SIG-M5 treated with dmso at 0.1 percent for 504 hours (cell line): ENCODE results near the gene PHKB.
"Not testable (repeated sequence)": the region's sequence is repeated elsewhere in the genome, so short reads cannot be mapped to it uniquely, and the experiment has no call there.

Source experiments
- DNase-seq: peaks from one replicate; lab custom pipeline; 2025; ENCODE audit not compliant: unreplicated experiment; lab: John Stamatoyannopoulos, UW

Gene PHKB

GRCh38 chr16:47468070-47468689, 7.0 kb downstream of the PHKB start:
- not testable (repeated sequence) for DNase-seq

- no peak for DNase-seq
Observed at GRCh38 chr16:47469227-47469626, 8.1 kb downstream of the PHKB start.

- no peak for DNase-seq
Observed at GRCh38 chr16:47470211-47470610, 9.1 kb downstream of the PHKB start.

GRCh38 chr16:47470810-47471209, 9.7 kb downstream of the PHKB start:
- DNase-seq = no peak

DNA sequence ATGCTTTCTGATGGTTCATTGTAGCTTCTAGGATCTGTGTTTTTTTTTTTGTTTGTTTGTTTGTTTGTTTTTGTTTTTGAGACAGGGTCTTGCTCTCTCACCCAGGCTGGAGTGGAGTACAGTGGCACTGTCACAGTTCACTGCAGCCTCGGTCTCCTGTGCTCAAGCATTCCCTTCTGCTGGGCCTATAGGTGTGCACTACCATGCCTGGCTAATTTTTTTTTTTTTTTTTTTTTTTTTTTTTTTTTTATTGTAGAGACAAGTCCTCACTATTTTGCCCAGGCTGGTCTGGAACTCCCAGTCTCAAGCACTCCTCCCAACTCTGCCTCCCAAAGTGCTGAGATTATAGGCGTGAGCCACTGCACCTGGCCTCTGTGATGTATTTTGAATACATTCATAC, 11.9 kb downstream of the PHKB start:
- DNase-seq = not testable (repeated sequence)

DNA sequence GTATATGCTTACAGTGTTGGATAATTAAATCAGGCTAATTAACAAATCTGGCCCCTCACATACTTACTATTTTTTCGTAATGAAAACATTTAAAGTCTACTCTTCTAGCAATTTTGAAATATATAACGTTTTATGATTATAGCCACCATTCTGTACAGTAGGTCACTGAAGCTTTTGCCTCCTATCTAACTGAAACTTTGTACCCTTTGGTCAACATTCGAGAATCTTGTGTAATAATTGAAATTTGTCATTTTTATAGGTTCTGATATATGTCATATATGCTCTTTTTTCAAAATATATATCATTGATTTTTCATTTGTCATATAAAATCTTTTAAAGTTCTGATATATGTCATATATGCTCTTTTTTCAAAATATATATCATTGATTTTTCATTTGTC, 12.7 kb downstream of the PHKB start:
- DNase-seq = no peak

GRCh38 chr16:47475786-47476185, 14.7 kb downstream of the PHKB start:
- no peak for DNase-seq

- no peak for DNase-seq
Observed at GRCh38 chr16:47476654-47477345, 15.7 kb downstream of the PHKB start.

DNA sequence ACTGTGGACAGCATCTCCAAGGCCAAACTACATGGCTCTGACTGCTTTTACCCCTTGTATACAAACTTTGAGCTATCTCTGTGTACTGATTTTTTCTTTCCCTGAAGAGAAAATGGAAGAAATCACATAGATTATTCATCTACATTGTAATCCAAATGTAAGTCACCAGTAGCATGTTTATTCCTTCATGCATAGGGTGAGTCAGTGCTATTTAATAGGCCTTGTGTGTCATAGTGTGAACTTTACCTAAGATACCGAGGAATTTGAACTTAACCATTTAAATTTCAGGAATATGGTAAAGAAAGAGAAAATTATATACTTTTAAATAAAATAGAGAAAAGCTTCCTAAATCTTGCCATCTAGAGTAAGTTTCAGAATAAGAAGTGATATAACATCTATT, 16.5 kb downstream of the PHKB start:
- no peak for DNase-seq

DNA sequence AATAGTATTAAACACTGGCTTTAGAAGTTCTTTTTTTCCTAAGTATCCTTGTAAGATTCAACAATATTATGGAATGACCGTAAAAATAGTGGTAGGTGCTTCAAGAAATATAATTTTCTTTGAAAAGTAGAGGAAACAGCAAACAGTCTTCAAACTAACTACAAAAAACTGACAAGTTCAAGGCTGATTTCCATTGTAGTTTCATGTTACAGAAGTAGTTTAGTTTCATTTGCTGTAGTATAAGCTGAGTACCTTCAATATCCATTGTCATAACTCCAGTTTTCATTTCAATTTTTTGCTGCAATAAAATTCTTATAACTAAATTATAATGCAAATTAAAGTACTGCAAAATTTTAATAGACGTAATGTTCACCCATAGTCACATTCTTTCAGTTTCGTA, 19.3 kb downstream of the PHKB start:
- DNase-seq = no peak

GRCh38 chr16:47481698-47482374, 20.7 kb downstream of the PHKB start:
- DNase-seq = no peak

DNA sequence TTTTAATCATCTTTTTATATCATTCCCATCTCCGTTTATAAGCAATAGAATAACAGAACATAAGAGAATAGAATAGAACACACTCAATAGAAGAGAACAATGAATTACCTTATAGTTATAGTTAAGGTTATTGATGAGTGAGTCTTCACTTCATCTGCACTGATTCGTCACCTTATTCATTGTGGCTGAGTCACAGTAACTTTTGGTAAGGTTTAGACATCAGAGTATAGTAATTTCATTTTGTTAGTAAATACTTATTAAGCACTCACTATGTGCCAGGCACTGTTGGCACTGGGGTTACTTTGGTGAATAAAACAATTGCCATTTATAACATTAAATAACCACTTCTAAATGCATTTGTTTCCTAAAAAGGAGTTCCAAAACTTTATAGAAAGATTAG, 22.5 kb downstream of the PHKB start:
- DNase-seq = no peak

DNA sequence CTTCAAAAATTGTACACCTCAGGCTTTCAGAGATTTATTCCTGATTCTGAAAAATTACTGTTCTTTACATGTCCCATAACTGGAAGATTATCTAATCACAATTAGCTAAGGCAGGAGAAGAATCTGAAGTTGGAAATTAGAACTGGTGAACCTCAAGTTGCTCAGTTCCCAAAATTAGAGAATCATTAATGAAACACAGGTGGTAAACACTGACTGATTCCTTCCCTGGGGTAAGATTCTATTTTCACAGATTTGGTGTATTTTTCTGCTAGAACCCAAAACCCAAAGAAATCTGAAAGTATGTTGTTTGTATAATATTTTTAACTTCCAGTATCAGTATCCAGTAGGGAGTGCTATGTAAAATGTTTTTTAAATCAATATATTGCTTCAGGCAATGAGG, 25.7 kb downstream of the PHKB start:
- no peak for DNase-seq

GRCh38 chr16:47488051-47488450, 26.9 kb downstream of the PHKB start:
- no peak for DNase-seq

- DNase-seq = no peak
Observed at GRCh38 chr16:47490471-47490870, 29.3 kb downstream of the PHKB start.

DNA sequence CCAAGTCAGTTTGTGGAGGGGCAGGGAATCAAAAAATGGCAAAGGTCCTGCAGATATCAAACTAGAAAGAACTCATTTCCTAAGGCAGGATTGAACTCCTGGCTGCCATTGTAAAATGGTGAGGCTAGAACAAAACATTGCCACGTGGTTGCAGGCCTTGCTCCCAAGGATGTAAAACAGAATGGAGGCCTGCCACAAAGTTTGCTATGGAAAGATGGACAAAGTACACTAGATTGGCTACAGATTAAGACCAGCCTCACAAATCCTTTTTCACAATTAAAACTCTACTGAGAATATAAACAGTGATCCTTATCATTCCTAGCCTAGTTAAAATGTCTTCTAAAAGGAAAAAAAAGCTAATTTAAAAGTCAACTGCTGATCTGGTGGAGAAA, 30.9 kb downstream of the PHKB start:
- DNase-seq = no peak

DNA sequence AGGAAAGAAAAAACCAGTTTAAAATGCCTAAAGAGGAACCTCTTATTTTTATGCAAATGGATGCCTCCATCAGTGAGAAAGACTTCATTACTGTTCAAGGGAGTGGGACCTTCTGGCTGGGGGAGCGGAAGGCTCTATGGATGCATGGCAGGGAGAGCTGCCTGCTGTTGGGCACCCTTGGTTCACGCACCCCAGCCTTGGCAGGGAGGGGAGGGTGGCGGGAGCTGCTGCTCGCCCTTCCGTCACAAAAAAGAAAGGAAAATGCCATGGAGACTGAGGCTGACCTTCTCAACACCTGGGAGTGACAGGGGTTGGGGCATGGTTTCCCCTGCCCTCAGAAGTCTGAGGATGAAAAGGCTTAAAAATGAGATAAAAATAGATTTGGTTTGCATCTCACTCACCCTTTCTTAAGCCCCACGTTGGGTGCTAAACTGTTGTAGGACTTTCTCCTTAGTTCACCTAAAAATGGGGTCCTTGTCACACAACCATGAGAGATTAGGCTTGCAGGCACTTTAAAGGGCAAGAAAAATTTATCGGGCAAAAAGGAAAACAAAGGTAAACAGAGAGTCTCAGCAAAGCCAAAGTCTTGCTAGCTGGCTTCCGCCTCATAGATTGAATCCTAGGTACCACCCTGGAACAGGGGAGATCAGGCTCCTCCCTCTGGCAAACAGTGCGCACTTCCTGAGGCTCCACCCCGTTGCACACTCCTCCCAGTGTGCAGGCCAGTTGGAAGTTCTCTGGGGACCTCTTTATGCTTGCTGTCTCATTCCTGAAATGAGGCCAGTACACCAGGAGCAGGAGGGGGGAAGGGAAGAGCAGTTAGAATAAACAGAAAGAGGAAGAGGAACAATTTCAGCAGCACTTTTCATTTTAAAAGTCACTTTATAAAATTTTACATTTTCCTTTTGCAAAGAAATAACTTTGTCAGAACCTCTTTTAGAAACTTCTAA, 31.6 kb downstream of the PHKB start:
- peak; percentile 95 for DNase-seq

GRCh38 chr16:47493381-47494337, 32.5 kb downstream of the PHKB start:
- peak; percentile 58 for DNase-seq

GRCh38 chr16:47499080-47499699, 38.1 kb downstream of the PHKB start:
- DNase-seq = no peak
